Left lung (tissue), 10 donors: ENCODE results near the gene CYTH3. TPM values are rescaled to one million over a fixed set of nuclear protein-coding genes. Genes with fewer than 3 reads are reported as not detected.

ENCODE experiments used
- ATAC-seq: fragments of 200-7000 bp; cut with Tn5 transposase; one replicate; pipeline ENCODE4 v1.9.1; 2020; ENCODE audit warnings: moderate library complexity
- DNase-seq, 4 donors: peaks; one replicate each; pipeline ENCODE4 v3.0.0-alpha.2; 2013 to 2020
- H3K27ac ChIP-seq, 2 donors: fragments of 200-600 bp; sonication (generic) in 1 of 2; one replicate each; pipeline versions ENCODE4 v1.5.0 to v1.8.0; 2020 to 2021
- H3K27me3 ChIP-seq, 2 donors: fragments of 200-600 bp; sonication (generic) in 1 of 2; one replicate each; pipeline versions ENCODE4 v1.5.0 to v1.8.0; 2020 to 2021
- H3K36me3 ChIP-seq, 2 donors: fragments of 200-600 bp; sonication (generic) in 1 of 2; one replicate each; pipeline versions ENCODE4 v1.5.0 to v1.8.0; 2020 to 2021
- H3K4me1 ChIP-seq, 2 donors: fragments of 200-600 bp; one replicate each; pipeline ENCODE4 v1.8.0; 2021
- H3K4me3 ChIP-seq, 2 donors: fragments of 200-600 bp; sonication (generic) in 1 of 2; one replicate each; pipeline versions ENCODE4 v1.5.0 to v1.8.0; 2020 to 2021; ENCODE audit warnings: mild to moderate bottlenecking in 1 of 2
- H3K9me3 ChIP-seq, 2 donors: fragments of 200-600 bp; sonication (generic) in 1 of 2; one replicate each; pipeline versions ENCODE4 v1.5.0 to v1.8.0; 2020 to 2021
- CTCF ChIP-seq, 2 donors: fragments of 200-600 bp; sonication (generic) in 1 of 2; IDR thresholded peaks; one replicate each; pipeline versions ENCODE4 v1.5.0 to v1.8.0; 2021; ENCODE audit warnings: antibody characterized with exemption in 2 of 2
- intact Hi-C, 2 donors: fragments of 100-400 bp; cut with DNase I; formaldehyde crosslinking; loops; one replicate each; pipeline versions ENCODE4 v1.11.2 to v1.14.2; 2022
- polyA plus RNA-seq, 6 donors: library from polyadenylated mRNA; unstranded; fragments of 120-200 nt; gene quantifications; one replicate each; pipeline ENCODE4 v1.2.1, GENCODE V29; 2013; ENCODE audit not compliant: insufficient read length in 6 of 6
- total RNA-seq, 2 donors: library from RNA; stranded (reverse); fragmentation: NEBNext Ultra II Directional; extraction: Animal tissue kit (Norgen Biotek cat#: 25700); gene quantifications; one replicate each; pipeline ENCODE4 v1.2.1, GENCODE V29; 2021
- donor health status: DM: no; HTN: yes; CAD: no.
- donor health status: DM: no; HTN: no; CAD: no.

CYTH3 gene
- total and polyA plus RNA-seq, 8 donors = 20.7 to 29.8 (median 25.8) TPM

GRCh38 chr7:6291531-6291930 lies 19.1 kb upstream of the CYTH3 start:
- ATAC-seq (no peak), DNase-seq (no peak)
- H3K27me3 ChIP-seq = no peaks in the 10 kb centered on the region
- intact Hi-C loops = no loop called here
- no peak overlapping the region for H3K27ac ChIP-seq
- TF ChIP-seq CTCF (IDR thresholded peaks at IDR 0.05) = no peak
- no peaks in the 10 kb centered on the region for H3K36me3 ChIP-seq
- H3K9me3 ChIP-seq = no peaks in the 10 kb centered on the region
- no peak overlapping the region for H3K4me3 ChIP-seq
- no peaks in the 10 kb centered on the region for H3K4me1 ChIP-seq

- no peak for TF ChIP-seq CTCF (IDR thresholded peaks at IDR 0.05)
Observed at GRCh38 chr7:6290319-6290741, 17.9 kb upstream of the CYTH3 start.

GRCh38 chr7:6288270-6288860 lies 15.9 kb upstream of the CYTH3 start:
- Histone ChIP-seq H3K9me3 (no peaks in the 10 kb centered on the region), H3K4me1 (no peaks in the 10 kb centered on the region), H3K36me3 (no peaks in the 10 kb centered on the region), H3K27ac (no peak overlapping the region), H3K27me3 (no peaks in the 10 kb centered on the region), H3K4me3 (no peak overlapping the region)
- no peak for TF ChIP-seq CTCF (IDR thresholded peaks at IDR 0.05)
- intact Hi-C loops = no loop called here
- DNase-seq = no peak
- no peak for ATAC-seq

More at GRCh38 chr7:6290319-6290741, 17.9 kb upstream of the CYTH3 start:
- H3K9me3 ChIP-seq = no peaks in the 10 kb centered on the region
- DNase-seq (no peak), ATAC-seq (peak; percentile 57)
- intact Hi-C loops = no loop called here
- no peak overlapping the region for H3K4me3 ChIP-seq
- no peaks in the 10 kb centered on the region for H3K4me1 ChIP-seq
- H3K27me3 ChIP-seq = no peaks in the 10 kb centered on the region
- H3K36me3 ChIP-seq = no peaks in the 10 kb centered on the region
- H3K27ac ChIP-seq = no peak overlapping the region

- H3K27ac ChIP-seq = no peak overlapping the region
- no peaks in the 10 kb centered on the region for H3K9me3 ChIP-seq
- no peak overlapping the region for H3K4me3 ChIP-seq
- intact Hi-C loops = no loop called here
- no peaks in the 10 kb centered on the region for H3K4me1 ChIP-seq
- DNase-seq = no peak
- no peaks in the 10 kb centered on the region for H3K27me3 ChIP-seq
- ATAC-seq = no peak
- H3K36me3 ChIP-seq = no peaks in the 10 kb centered on the region
- no peak for TF ChIP-seq CTCF (IDR thresholded peaks at IDR 0.05)
Observed at GRCh38 chr7:6286486-6286885, 14.1 kb upstream of the CYTH3 start.

- Histone ChIP-seq H3K4me3 (no peak overlapping the region), H3K36me3 (no peaks in the 10 kb centered on the region), H3K27me3 (no peaks in the 10 kb centered on the region), H3K9me3 (no peaks in the 10 kb centered on the region), H3K4me1 (no peaks in the 10 kb centered on the region), H3K27ac (no peak overlapping the region)
- ATAC-seq (no peak), DNase-seq (no peak)
- no peak for TF ChIP-seq CTCF (IDR thresholded peaks at IDR 0.05)
- intact Hi-C loops = no loop called here
Observed at GRCh38 chr7:6284461-6285360, 12.3 kb upstream of the CYTH3 start.
